Esophagus (tissue), 2 donors: ENCODE data around the gene PPP1R2B. TPM values are rescaled to one million over a fixed set of nuclear protein-coding genes. Genes with fewer than 3 reads are reported as not detected.

Source experiments
- H3K27ac ChIP-seq, 2 donors: one replicate each; pipeline ENCODE4 v1.5.1; 2013; ENCODE audit warnings: low read depth in 2 of 2, mild to moderate bottlenecking in 2 of 2, inconsistent platforms in 1 of 2, low read length in 1 of 2, moderate library complexity in 1 of 2
- H3K27me3 ChIP-seq, 2 donors: one replicate each; pipeline ENCODE4 v1.6.1; 2013; ENCODE audit warnings: low read length in 2 of 2, control low read depth in 1 of 2, mild to moderate bottlenecking in 1 of 2; ENCODE audit not compliant: insufficient read depth in 2 of 2, control insufficient read depth in 1 of 2
- H3K36me3 ChIP-seq, 2 donors: one replicate each; pipeline ENCODE4 v1.6.1; 2013; ENCODE audit warnings: low read length in 1 of 2; ENCODE audit not compliant: control insufficient read depth in 2 of 2, insufficient read depth in 2 of 2
- H3K4me1 ChIP-seq, 2 donors: one replicate each; pipeline ENCODE4 v1.6.1; 2013; ENCODE audit warnings: low read length in 1 of 2; ENCODE audit not compliant: control insufficient read depth in 2 of 2, insufficient read depth in 2 of 2
- H3K4me3 ChIP-seq, 2 donors: one replicate each; pipeline ENCODE4 v1.5.1; 2013; ENCODE audit warnings: low read length in 2 of 2, mild to moderate bottlenecking in 2 of 2, low read depth in 1 of 2, moderate library complexity in 1 of 2
- H3K9me3 ChIP-seq, 2 donors: one replicate each; pipeline ENCODE4 v1.6.1; 2013; ENCODE audit warnings: mild to moderate bottlenecking in 2 of 2, low read depth in 1 of 2, low read length in 1 of 2, moderate library complexity in 1 of 2; ENCODE audit not compliant: control insufficient read depth in 2 of 2, insufficient read depth in 1 of 2
- WGBS, 2 donors: extraction: QIAGEN DNeasy Blood & Tissue Kit; methylation state at CpG; one replicate each; pipeline ENCODE4 v1.1.7; 2013; 5-methylcytosine and 5-hydroxymethylcytosine counted together
- polyA plus RNA-seq, 2 donors: library from polyadenylated mRNA; stranded (reverse); fragments of 200-250 nt; gene quantifications; one replicate each; pipeline ENCODE4 v1.2.3, GENCODE V29; 2013
- donor health status: healthy with polysubstance abuse.
- donor health status: Bipolar disorder and iron deficiency.

Gene PPP1R2B
- under 1 TPM in 1 of 2 donors, not detected in 1; 0.02 TPM for polyA plus RNA-seq

DNA sequence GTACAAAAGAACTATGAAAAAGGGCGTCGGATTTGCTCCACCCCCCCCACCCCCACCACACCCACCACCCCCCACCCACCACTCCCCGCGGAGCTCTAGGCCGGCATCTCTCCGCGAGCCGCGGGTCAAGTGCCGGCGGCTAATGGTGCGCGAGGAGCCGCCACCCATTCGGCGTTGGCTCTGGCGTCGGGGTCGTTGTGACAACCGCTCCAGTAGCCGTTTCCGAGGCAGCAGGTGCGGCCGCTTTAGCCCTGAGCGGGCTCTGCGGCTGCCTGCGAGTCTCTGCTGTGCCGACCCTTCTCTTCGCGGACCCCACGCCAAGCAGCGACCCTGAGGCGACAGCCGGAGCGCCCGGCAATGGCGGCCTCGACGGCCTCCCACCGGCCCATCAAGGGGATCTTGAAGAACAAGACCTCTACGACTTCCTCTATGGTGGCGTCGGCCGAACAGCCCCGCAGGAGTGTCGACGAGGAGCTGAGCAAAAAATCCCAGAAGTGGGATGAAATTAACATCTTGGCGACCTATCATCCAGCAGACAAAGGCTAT lies at the start of gene PPP1R2B:
PPP1R2B (plus strand) TSS at position 90 of the 546 bp plus-strand sequence; CDS start at position 358, 268 bp downstream.
- Histone ChIP-seq H3K4me3 (no peak within 1 kb of the TSS), H3K9me3 (peaks cover 0 to 3% of the 10 kb centered on the region in 2 donors), H3K36me3 (no peaks in the 10 kb centered on the region), H3K4me1 (no peaks in the 10 kb centered on the region), H3K27me3 (no peaks in the 10 kb centered on the region), H3K27ac (no peak within 1 kb of the TSS)
- WGBS, 2 donors = 45 to 51% methylated on average over 47 to 48 of the region's 48 CpGs

DNA sequence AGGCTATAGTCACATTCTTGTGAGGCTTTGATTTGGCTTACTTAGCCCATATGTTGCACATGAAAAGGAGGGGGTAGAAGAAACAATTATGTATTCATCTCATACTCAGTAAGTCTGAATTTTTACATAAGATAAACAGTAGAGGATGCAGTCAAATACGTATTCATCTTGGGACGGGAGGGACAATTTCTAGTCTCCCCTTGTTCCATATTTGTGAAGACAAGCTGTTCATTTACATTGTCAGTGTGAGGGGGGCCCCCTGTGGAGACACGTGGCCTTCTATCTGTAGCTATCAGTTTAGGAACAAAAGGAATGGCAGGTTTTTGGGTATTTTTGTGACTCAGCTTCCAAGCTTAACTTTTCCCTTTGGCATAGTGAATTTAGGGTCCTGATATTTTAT lies 49.2 kb upstream of the PPP1R2B start:
- Histone ChIP-seq H3K36me3 (no peaks in the 10 kb centered on the region), H3K9me3 (no peaks in the 10 kb centered on the region), H3K4me3 (no peak overlapping the region), H3K27me3 (no peaks in the 10 kb centered on the region), H3K27ac (no peak overlapping the region), H3K4me1 (no peaks in the 10 kb centered on the region)
- 50 to 53% methylated on average over 3 of the region's 3 CpGs for WGBS, 2 donors

DNA sequence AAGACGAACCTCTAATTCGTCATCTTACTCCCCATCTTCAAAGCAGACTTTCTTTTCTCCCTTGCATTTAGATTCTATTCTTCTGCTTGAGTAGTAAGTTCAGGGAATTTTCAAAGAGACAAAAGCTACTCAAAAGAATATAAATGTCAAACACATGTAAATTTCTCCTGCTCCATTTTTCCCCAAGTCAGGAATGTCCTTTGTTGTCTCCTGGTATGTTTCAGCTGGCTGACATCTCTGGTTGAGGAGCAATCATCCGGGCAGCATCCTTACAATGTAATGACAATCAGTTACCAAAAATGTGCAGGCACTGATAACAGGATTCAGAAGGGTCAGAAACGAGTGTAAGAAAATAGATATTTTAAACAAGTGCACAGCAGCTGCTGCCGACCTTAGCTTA lies 47.6 kb upstream of the PPP1R2B start:
- Histone ChIP-seq H3K27ac (no peak overlapping the region), H3K36me3 (no peaks in the 10 kb centered on the region), H3K27me3 (no peaks in the 10 kb centered on the region), H3K4me1 (no peaks in the 10 kb centered on the region), H3K9me3 (no peaks in the 10 kb centered on the region), H3K4me3 (no peak overlapping the region)
- 73 to 79% methylated on average over 5 of the region's 5 CpGs for WGBS, 2 donors

DNA sequence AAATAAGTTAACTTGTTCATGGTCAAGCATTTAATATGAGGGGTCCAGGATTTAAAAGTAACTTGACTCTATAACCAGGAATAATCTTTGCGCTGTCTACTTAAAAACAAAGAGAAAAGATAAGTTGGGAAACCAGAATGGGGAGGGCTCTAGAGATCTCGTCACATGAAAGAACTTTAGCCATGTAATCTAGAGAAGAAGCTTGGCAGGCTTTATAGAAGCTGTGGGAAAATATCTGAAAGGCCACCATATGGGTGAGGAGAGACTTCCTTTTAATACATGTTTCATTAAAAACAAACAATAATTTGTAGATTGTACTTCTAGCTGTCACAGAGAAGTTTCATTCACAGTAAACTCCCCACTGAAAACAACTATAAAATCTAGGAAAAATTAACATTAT lies 46.7 kb upstream of the PPP1R2B start:
- no peaks in the 10 kb centered on the region for H3K27me3 ChIP-seq
- WGBS, 2 donors = 51 to 54% methylated on average over 2 of the region's 2 CpGs
- H3K27ac ChIP-seq = no peak overlapping the region
- no peaks in the 10 kb centered on the region for H3K9me3 ChIP-seq
- H3K4me3 ChIP-seq = no peak overlapping the region
- no peaks in the 10 kb centered on the region for H3K36me3 ChIP-seq
- no peaks in the 10 kb centered on the region for H3K4me1 ChIP-seq

DNA sequence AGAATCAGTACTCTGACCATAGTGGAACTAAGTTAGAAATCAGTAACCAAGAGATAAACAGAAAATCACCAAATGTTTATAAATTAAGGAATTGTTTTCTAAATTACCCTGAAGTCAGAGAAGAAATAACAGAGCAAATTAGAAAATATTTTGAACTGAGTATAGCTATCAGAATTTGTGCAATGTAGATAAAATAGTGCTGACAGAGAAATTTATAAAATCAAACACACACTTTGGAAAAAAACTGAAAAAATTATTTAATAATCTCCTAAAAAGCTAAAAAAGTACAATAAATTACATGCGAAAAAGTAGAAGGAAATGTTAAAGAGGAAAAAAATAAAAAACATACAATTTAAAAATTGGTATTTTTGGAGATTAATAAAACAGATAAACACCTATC lies 37.1 kb upstream of the PPP1R2B start:
- Histone ChIP-seq H3K27me3 (no peaks in the 10 kb centered on the region), H3K4me3 (no peak overlapping the region), H3K36me3 (no peaks in the 10 kb centered on the region), H3K27ac (no peak overlapping the region), H3K4me1 (no peaks in the 10 kb centered on the region), H3K9me3 (no peaks in the 10 kb centered on the region)
- 92 to 94% methylated on average over 1 of the region's 1 CpG for WGBS, 2 donors

DNA sequence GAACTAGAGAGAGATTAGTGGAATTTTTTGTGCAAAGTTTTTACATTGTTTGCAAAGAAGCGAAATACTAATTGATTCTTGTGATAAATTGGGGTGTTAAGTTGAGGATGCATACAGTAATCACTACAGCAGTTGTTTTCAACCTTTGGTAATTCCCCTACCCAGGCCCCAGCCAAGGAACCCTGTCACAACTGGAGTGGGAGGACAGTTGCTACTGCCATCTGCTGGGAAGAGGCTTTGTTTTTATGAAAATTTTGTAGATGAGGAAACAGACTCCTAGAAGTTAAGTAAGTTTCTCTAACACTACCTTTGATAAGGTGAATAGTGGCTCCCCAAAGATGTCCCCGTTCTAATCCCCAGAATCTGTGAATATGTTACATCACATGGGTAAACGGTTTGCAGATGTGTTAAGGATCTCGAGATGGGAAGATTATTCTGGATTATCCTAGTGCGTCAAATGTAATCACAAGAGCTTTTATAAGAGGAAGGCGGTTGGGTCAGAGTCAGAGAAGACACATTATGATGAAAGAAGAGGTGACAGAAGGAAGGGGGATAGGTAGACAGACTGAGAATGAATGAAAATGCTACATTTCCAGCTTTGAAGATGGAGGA lies 34.0 kb upstream of the PPP1R2B start:
- WGBS, 2 donors = 69 to 75% methylated on average over 6 of the region's 6 CpGs
- Histone ChIP-seq H3K36me3 (no peaks in the 10 kb centered on the region), H3K4me3 (no peak overlapping the region), H3K27ac (no peak overlapping the region), H3K9me3 (no peaks in the 10 kb centered on the region), H3K4me1 (no peaks in the 10 kb centered on the region), H3K27me3 (no peaks in the 10 kb centered on the region)

DNA sequence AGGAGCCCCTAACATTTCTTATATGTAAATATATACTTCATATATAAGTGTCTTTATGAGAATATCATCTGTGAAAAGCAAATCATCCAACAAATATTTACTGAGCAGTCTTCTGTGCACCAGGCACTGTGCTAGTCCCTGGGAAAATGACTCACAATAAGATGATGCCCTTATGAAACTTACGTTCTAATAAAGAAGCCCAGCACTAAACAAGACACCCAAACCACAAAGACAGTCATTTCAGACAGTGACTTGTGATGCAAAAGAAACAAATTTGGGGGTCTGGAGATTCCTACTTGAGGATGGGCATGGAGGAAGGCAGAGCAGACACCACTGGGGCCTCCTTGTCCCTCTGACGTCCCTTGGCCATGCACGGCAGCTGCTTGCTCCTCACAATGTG lies 30.6 kb upstream of the PPP1R2B start:
- no peaks in the 10 kb centered on the region for H3K9me3 ChIP-seq
- no peak overlapping the region for H3K4me3 ChIP-seq
- no peaks in the 10 kb centered on the region for H3K27me3 ChIP-seq
- WGBS, 2 donors = 77 to 88% methylated on average over 3 of the region's 3 CpGs
- no peak overlapping the region for H3K27ac ChIP-seq
- H3K4me1 ChIP-seq = no peaks in the 10 kb centered on the region
- H3K36me3 ChIP-seq = no peaks in the 10 kb centered on the region

DNA sequence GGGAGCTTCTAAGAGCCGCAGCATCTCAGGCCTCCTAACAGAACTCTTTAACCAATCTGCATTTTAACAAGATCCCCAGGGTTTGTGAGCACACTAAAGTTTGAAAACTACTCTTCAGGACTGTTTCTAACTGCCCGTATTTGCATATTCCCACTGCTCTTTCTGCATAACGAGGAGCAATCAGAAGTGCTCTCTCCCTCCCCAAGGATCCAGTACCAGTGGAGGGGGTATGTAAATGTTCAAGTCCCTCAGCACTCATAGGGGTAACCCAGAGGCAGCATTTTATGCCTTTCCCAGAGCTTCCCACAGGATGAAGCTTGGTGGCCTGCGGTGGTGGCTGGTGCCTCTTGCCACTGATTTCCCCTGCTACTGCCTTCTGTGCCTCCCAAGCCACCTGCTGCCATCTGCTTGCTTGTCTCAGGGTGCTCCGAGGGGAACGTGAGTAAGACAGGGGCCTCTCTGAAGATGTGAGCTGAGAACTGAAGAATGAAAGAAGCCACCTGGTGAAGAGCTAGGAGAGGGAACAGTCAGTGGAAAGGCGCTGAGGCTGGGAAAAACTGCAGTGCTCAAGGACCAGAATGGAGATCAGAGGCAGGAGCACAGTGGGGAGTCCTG lies 30.0 kb upstream of the PPP1R2B start:
- H3K4me1 ChIP-seq = no peaks in the 10 kb centered on the region
- 76 to 79% methylated on average over 7 of the region's 7 CpGs for WGBS, 2 donors
- no peaks in the 10 kb centered on the region for H3K27me3 ChIP-seq
- no peak overlapping the region for H3K27ac ChIP-seq
- H3K4me3 ChIP-seq = no peak overlapping the region
- H3K36me3 ChIP-seq = no peaks in the 10 kb centered on the region
- H3K9me3 ChIP-seq = no peaks in the 10 kb centered on the region

DNA sequence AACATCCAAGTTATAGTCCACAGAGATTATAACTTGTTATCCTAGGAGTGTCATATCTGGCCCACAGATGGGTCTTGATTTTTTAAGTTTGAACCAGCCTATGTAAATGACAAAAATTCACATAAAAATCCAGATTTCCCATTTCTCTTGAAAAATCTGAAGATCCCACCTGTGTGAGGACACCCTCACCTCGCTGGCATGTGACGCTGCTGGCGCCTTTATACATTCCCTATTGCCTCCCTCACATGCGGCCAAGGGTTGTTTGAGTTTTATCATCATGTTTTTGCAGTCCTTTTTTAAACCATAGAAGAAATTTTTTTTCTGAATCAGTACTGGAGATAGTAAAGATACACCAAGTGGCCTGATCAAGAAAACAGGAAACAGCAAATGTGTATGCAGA lies 25.9 kb upstream of the PPP1R2B start:
- Histone ChIP-seq H3K27me3 (no peaks in the 10 kb centered on the region), H3K4me3 (no peak overlapping the region), H3K36me3 (no peaks in the 10 kb centered on the region), H3K27ac (no peak overlapping the region), H3K9me3 (no peaks in the 10 kb centered on the region), H3K4me1 (no peaks in the 10 kb centered on the region)
- WGBS, 2 donors = 88 to 89% methylated on average over 4 of the region's 4 CpGs

DNA sequence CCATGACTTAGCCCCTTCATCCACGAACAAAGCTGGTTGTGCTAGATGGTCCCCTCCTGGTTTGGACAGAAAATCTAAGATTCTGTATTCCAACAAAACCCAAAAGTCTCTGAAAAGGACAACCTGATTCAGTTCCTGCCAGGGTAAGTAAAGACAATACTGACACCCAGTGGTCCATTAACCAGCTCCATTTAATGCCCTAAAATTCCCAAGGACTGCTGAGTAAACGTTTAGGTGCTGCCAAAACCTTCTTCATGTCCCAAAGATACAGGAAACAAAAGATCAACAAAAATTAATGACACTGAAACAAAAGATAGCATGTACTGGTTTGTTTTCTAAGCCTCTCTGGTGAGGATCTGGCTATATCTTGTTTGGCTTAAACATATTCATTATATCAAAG lies 25.3 kb upstream of the PPP1R2B start:
- H3K27me3 ChIP-seq = no peaks in the 10 kb centered on the region
- no peaks in the 10 kb centered on the region for H3K9me3 ChIP-seq
- WGBS, 2 donors = 16 to 18% methylated on average over 2 of the region's 2 CpGs
- H3K4me3 ChIP-seq = no peak overlapping the region
- no peaks in the 10 kb centered on the region for H3K36me3 ChIP-seq
- no peak overlapping the region for H3K27ac ChIP-seq
- no peaks in the 10 kb centered on the region for H3K4me1 ChIP-seq
